NCI-H2029 (cell line): ENCODE measurements around the gene STRBP.
"Not testable (repeated sequence)": the region's sequence is repeated elsewhere in the genome, so short reads cannot be mapped to it uniquely, and the experiment has no call there.

Experiments used
- DNase-seq: peaks from one replicate; lab custom pipeline; 2025; lab: John Stamatoyannopoulos, UW

Gene STRBP

DNA sequence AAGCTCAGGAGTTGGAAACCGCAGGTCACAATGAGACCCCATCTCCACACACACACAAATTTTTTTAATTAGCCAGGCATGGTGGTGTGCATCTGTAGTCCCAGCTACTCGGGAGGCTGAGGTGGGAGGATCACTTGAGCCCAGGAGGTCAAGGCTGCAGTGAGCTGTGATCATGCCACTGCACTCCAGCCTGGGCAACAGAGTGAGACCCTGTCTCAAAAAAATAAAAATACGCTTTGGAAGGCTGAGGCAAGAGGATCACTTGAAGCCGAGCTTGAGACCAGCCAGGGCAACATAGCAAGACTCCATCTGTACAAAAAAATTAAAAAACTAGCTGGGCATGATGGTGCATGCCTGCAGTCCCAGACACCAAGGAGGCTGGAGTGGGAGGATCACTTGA lies 19.2 kb downstream of the STRBP start:
- DNase-seq = not testable (repeated sequence)

DNA sequence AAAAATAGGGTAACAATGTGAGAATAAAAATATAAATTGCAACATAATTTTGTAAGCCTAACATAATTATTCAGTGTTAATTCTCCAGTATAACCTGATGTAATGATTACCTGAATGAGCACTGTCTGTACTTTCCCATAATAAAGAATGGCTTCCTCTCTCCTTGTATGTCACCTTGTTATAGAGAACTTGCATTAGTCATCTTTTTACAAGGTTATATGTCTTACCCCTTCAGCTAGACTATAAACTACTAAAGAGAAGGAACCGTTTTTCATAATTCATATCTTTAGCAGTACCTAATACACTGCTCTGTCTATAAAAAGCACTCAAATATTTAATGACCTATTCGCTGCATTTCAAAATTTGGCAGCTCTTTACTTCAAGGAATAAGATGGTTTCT lies 19.8 kb downstream of the STRBP start:
- no peak for DNase-seq

DNA sequence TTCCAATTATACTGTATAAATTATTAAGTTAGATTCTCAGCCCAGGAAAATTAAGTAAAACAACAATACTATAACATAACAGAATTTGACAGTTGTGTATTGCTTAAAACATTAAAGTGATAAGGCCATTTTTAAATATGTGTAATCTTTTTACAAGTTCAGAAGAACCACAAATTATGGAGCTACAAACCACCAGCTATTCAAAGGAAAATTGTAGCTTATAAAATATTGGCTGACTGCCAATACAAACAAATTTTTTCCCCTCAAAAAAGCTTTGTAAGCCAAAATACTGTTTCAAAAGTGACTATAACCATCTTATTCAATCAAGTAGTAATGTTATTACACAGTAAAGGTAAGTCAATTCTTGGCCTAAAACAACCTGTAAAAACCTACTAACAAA lies 21.9 kb downstream of the STRBP start:
- DNase-seq = no peak

DNA sequence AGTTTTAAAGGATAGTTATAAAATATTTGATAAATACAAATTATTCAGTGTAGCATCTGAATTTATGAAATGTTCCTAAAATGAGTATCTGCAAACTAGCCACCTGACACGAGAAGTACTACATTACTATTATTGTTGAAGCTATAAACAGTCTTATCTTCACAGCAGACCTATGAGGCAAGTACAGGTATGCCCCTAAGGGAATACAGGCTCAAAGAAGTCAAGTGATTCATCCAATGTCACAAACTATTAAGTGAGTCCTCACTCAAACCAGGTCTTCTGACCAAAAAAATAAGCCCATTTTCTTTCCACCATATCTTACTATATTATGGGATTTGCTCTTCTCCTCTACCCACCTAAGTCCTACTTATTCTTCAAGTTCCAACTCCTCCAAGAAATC lies 28.7 kb downstream of the STRBP start:
- DNase-seq = no peak

DNA sequence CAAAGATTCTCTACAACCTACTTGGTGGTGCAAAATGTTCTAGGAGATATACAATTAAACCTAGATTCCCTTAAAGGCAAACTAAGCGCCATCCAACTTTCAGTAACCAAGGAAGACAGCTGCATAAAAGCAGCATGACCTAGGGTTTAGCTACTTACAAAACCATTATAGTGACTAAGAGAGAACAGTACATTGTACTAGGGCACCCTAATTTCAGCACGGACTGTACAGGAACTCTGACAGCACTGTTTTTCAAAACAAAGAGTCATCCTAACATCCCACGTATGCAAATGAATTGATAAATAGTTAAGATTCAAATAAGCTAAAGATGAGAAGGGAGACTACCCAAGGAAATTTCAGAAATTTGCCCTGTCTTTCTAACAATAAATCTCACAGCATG lies 30.0 kb downstream of the STRBP start:
- no peak for DNase-seq

DNA sequence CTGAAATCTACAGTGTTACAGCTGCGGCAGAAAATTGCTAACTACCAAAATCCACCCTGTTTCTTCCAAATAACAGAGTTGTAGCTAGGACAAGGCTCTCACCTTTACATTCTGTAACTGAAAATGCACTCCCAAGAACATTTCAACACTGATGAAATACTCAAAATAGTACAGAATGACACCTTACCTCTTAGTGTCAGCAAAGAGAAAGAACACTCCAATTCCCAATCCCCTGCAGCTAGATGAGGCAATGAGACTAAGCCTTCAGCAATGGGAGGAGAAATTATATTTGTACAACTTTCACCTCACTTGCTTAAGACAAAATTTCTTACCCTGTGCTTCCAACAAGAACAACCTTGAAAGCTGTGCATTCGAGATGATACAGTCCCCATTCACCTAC lies 31.2 kb downstream of the STRBP start:
- no peak for DNase-seq

DNA sequence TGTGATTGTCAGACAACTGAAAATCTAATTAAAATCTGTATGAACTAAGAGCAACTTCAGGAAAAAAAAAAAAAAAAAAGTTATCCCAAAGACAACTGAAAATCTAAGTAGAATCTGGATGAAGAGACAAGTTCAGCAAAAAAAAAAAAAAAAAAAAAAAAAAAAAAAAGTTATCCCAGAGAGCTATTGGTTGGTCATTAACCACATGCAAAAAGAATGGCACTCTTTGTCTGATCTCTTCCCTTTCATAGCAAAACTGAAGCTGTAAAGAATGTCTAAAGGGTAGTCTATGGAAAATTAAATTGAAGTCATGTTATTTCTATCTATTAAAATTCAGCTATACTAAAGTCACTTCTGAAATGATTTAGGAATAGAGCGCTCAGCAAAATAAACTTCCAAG lies 32.9 kb downstream of the STRBP start:
- DNase-seq = no peak

DNA sequence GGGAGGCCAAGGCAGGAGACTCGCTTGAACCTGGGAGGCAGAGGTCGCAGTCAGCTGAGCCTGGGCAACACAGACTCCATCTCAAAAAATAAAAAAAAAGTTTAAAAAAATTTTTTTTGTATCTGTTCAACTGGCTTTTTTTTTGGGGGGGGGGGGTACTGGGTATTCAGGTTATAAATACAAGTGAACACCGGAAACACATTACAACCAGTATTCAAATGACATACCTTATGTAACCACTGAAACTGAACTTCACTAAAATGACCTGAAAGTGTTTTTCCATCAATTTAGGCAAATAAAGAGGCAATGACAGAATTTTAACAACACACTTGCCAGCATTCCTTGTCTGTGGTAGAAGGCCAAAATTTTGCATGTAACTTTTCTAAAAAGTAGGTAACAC lies 33.5 kb downstream of the STRBP start:
- DNase-seq = no peak

DNA sequence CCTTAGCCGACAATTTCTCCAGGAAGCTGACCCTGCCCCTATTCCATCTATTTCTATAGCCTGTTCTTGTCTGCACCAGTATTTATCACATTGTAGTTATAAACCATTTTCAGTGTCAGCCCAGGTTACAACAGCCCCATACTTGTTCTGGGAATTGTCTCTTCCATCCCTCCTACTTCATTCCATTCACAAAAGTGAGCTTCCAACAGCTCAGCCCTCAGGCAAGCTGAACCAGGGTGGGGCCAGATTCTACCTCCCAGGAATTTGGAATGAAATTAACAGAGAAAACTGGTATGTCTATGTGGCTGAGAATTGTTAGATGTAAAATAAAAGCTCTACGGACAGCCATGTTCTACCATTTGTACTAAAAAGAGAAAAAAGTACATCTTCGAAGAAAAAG lies 36.1 kb downstream of the STRBP start:
- DNase-seq = no peak

DNA sequence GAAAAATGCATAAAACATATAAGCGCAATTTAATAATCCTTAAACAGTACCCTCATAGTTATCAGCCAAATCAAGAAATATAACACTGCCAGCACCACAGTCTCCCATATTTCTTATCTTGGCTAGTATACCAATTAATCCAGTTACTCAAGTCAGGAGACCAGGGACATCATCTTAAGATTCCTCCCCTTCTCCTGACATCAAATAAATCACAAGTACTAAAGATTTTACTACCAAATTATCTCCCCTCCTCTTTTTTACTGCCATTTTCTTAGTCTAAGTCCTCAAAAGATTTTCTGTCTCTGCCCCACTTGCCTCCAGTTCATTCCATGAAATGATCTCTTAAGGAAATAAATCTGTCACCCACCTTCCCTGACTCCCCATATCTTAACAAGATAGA lies 37.0 kb downstream of the STRBP start:
- no peak for DNase-seq

DNA sequence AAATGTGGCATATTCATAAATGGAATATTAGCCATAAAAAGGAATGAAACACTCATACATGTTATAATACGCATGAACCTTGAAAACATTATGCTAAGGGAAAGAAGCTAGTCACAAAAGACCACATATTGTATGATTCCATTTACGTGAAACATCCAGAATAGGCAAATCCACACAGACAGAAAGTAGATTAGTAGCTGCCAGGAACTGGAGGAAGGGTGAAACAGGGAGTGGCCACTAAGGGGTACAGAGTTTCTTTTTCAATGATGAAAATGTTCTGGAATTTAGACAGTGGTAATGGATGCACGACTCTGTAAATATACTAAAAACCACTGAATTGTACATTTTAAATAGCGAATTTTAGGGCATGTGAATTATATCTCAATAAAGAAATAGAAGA lies 39.4 kb downstream of the STRBP start:
- DNase-seq = no peak

DNA sequence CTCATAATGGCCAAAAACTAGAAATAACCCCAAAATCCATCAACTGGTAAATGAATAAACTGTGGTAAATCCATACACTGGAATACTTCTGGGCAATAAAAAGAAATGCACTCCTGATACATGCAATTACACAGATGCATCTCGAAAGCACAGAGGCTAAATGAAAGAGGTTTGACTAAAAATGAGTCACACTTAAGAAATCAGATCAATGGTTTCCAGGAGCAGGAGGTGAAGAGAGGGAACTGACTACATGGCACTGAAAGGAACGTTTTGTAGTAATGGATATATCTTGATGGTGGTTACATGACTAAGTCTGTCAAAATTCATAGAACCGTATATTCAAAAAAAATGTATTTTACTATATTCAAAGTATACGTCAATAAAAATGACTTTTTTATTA lies 42.4 kb downstream of the STRBP start:
- DNase-seq = no peak

DNA sequence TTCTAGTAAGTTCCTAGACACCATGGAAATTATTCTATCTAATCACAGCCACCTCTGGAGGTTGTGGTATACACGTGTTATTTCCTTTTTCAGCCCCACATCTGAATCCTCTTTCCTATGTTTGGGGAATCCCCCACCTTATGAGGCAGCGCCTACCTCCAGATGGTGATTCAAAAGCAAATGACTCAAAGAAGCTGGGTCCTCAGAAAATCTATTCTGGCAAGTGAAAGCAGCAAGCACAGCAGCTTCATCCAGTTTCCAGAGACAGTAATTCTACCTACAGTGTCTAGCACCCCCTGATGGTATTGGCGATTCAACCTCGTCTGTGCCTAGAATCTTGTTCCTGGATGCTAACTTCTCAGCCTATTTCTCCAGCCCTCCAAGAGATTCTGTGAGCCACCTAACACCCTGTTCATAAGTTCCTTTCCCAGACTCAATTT lies 43.0 kb downstream of the STRBP start:
- no peak for DNase-seq

DNA sequence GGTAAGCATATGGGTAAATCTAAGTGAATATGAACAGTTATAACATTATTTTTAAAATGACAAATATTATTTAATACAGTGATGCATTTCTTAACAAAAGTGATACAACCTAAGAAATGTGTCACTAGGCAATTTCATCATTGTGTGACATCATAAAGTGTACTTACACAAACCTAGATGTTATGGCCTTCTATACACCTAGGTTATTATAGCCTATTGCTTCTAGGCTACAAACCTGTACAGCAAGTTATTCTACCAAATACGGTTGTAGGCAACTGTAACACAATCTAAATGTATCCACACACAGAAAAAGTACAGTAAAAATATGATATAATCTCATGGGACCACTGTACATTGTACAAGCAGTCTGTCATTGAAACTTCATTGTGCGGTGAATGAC lies 48.3 kb downstream of the STRBP start:
- DNase-seq = no peak

DNA sequence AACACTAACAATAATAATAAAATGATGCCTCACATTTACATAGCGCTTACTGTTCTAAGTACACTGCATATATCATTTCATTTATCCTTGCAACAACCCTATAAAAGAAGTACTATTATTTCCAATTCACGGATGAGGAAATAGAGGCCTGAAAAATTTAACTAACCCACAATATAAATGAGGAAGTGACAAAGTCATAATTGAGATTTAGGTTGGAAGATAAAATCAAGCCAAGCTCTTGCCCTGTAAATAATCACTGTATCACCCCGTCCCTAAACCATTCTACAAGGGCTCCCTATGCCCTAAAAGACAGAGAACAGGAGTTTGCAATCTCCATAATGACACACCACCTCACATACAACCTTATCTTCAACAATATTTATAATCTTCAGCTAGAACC lies 49.6 kb downstream of the STRBP start:
- no peak for DNase-seq

DNA sequence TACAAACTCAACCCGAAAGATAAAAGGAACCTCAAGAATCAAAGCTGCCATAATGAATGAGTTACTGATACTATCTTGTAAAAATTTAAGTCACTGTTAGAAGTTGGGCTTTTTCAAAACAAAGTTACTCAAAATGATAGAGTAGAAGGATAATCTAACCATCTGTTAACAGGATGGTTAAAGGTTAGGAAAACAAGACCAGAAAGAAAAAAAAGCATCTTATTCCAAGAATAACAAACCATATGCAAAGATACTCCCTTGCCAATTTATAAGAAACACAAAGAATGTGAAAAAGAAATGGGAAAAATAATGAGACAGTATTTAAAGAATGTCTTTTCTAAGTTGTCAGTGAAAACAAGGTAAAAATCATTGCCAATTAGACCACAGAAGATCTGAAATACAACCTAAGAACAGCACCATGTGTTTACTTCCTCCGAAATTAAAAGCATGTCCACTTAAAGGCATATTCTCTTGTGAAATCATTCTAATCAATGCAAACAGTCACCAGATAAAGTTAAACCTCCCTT lies 51.2 kb downstream of the STRBP start:
- no peak for DNase-seq

DNA sequence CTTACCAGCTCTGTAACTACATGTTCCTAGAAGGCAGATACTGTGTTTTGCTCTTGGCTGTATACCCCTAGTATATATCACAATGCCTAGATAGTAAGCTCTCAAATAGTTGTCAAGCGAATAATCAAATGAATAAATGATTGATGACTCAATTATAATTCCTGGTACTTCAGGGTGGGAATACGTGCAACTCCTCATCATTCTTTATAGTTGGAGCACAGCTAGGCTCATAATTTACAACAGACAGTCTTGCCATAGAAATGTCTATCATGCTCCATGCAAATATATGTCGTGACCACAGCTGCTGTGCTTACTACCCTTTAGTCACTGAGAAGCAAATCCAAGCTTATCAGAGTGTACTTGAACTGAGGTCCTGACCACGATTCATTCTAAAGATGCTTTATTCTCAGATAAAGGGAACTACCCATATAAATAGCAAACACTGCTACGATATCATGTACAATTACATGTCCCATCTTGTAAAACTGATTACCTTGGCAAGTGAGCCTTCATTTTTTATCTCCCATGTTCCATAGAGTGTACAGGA lies 52.1 kb downstream of the STRBP start:
- no peak for DNase-seq

DNA sequence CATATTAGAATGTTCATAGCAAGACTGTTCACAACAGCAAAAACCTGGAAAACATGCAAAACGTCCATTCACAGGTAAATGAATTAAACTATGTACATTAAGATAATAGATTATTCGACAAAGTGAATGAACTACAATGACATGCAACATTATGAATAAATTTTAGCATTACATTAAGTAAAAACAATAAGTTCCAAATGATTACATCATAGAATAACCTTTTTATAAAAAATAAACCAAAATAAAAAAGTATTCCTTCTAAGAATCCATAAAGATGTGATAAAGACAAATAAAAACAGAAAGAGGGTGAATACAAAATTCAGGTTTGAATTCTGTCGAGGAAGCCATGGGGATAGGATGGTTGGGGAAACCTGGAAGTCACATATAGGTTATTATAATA lies 57.3 kb downstream of the STRBP start:
- no peak for DNase-seq

DNA sequence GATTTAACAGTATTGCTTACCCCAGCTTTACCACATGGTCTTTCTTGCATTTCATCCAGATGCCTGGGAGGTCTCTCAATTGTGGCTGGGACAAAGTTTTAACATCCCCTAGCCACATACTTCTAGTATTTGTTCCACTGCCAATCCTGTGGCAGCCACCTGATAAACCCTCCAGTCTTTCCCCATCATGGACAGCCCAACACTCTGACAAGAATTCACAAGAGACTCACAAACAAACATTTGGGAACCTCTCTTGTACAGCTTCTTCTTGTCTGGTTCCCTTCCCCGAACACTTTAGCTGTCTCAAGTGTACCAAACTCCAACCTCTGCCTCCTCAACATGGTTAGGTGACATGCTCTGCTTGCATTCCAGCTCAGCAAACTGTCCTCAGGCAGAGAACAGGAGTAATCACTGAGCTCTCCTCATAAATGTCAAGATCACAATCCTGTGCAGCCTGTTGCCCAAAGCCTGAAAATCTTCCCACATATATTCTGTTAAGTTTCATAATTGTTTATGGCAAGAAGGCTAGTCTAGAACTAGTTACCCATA lies 59.7 kb downstream of the STRBP start:
- no peak for DNase-seq

DNA sequence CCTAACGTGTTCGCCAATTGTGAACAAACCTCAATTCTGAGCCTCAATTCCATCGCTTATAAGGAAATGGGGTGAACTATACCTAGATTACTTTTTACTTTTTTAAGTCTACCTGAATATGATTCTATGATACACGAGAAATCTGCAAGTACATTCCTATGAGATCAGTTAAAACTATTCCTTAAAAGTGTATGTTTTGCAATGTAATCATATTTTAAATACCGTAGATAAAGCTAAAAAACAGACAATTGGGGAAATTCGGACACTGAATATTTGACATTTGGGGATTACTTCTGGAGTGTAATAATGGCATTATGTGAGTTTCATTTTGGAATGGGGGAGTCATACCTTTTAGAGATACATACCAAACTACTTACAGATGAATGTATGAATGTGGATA lies 62.3 kb downstream of the STRBP start:
- no peak for DNase-seq

DNA sequence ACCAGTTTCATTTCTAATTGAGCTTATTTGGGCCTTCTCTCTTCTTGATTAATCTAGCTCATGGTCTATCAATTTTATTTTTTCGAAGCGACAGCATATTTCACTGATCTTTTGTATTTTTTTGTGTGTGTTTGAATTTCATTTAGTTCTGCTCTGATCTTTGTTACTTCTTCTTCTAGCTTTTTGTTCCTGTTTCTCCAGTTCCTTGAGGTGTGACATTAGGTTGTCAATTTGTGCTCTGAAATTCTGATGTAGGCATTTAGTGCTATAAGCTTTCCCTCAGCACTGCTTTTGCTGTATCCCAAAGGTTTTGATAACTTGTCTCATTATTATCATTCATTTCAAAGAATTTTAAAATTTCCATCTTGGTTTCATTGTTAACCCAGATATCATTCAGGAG lies 67.3 kb downstream of the STRBP start:
- DNase-seq = no peak

DNA sequence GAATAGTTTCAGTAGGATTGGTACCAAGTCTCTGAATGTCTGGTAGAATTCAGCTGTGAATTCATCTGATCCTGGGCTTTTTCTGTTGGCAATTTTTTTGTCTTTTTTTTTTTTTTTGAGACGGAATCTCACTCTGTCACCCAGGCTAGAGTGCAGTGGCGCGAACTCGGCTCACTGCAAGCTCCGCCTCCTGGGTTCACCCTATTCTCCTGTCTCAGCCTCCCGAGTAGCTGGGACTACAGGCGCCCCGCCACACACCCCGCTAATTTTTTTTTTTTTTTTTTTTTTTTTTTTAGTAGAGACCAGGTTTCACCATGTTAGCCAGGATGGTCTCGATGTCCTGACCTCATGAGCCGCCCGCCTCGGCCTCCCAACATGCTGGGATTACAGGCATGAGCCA lies 67.9 kb downstream of the STRBP start:
- not testable (repeated sequence) for DNase-seq

DNA sequence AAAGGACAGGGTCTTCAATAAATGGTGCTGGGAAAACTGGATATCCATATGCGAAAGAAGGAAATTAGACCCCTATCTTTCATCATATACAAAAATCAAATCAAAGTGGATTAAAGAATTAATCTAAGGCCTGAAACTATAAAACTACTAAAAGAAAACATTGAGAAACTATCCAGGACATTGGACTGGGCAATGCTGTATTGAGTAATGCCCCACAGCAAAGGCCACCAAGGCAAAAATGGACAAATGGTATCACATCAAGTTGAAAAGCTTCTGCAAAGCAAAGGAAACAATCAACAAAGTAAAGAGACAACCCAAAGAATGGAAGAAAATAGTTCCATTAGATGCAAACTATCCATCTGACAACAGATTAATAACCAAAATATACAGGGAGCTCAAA lies 72.3 kb downstream of the STRBP start:
- no peak for DNase-seq

DNA sequence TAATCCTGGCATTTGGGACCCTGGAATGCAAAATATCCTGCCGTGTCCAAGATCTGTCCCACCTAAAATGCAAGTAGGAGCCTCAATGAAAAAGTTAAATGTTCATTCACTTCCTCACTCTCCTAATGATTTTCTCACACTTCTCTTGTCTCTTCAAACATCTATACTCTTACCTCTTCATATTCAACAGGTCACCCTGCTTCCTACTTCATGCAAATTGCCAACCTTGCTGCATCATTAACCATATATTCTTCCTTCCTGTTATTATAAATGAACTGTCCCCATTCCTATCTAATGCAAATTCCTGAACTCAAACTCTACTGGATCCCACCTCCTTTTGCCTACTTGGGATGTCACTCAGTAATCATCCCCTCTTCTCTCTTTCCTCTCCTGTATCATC lies 74.4 kb downstream of the STRBP start:
- DNase-seq = no peak
